CD4-positive, alpha-beta T cell (primary cell): Measurements from ENCODE around the gene B3GNT3. TPM values are rescaled to one million over a fixed set of nuclear protein-coding genes. Genes with fewer than 3 reads are reported as not detected.

Experiments used
- ATAC-seq: fragments of 200-7000 bp; cut with Tn5 transposase; one replicate; pipeline ENCODE4 v1.10.0; 2022; ENCODE audit warnings: mild to moderate bottlenecking; ENCODE audit not compliant: poor library complexity
- CTCF ChIA-PET: fragments of 350-600 bp; sonication (Branson Sonifier 250); formaldehyde crosslinking; loops from one replicate; lab custom pipeline; 2021; ENCODE audit warnings: antibody characterized with exemption, inconsistent platforms; lab: Charles Lee
- POLR2A ChIA-PET: fragments of 350-600 bp; sonication (Branson Sonifier 250); formaldehyde crosslinking; loops from one replicate; lab custom pipeline; 2021; ENCODE audit warnings: antibody characterized with exemption, inconsistent platforms; lab: Charles Lee
- DNase-seq, 14 experiments: peaks; one replicate each; pipeline ENCODE4 v3.0.0-alpha.2; 2013 to 2020; ENCODE audit warnings: mixed read lengths in 2 of 14
- H3K27ac ChIP-seq, 2 donors: one replicate each; pipeline versions ENCODE4 v1.5.1 to v1.7.0; 2013; ENCODE audit warnings: low read length in 2 of 2, low read depth in 1 of 2, mild to moderate bottlenecking in 1 of 2
- H3K27me3 ChIP-seq, 2 experiments: 1 replicate in 1 of 2; 2 replicates in 1 of 2; pipeline versions ENCODE4 v1.6.1 to v1.7.0; 2013; ENCODE audit warnings: low read length in 2 of 2, control low read depth in 1 of 2, mild to moderate bottlenecking in 1 of 2, moderate library complexity in 1 of 2; ENCODE audit not compliant: insufficient read depth in 2 of 2, control insufficient read depth in 1 of 2
- H3K36me3 ChIP-seq: one replicate; pipeline ENCODE4 v1.6.1; 2013; ENCODE audit warnings: low read length, control low read depth; ENCODE audit not compliant: insufficient read depth
- H3K4me1 ChIP-seq: one replicate; pipeline ENCODE4 v1.6.1; 2013; ENCODE audit warnings: low read length, control low read depth; ENCODE audit not compliant: insufficient read depth
- H3K4me3 ChIP-seq: one replicate; pipeline ENCODE4 v1.5.1; 2013; ENCODE audit warnings: mild to moderate bottlenecking, low read length, moderate library complexity
- H3K9me3 ChIP-seq, 2 experiments: 1 replicate in 1 of 2; 2 replicates in 1 of 2; pipeline versions ENCODE4 v1.6.1 to v1.7.0; 2013; ENCODE audit warnings: low read length in 2 of 2, mild to moderate bottlenecking in 2 of 2, control low read depth in 1 of 2, moderate library complexity in 1 of 2; ENCODE audit not compliant: control insufficient read depth in 1 of 2, insufficient read depth in 1 of 2
- H3K27ac Mint-ChIP-seq: one replicate; pipeline ENCODE4 v1.8.0; 2020; ENCODE audit warnings: mixed read lengths
- H3K27me3 Mint-ChIP-seq: one replicate; pipeline ENCODE4 v1.8.0; 2021; ENCODE audit warnings: mixed read lengths
- H3K36me3 Mint-ChIP-seq: one replicate; pipeline ENCODE4 v1.8.0; 2021; ENCODE audit warnings: low read depth, mixed read lengths
- H3K4me1 Mint-ChIP-seq: one replicate; pipeline ENCODE4 v1.8.0; 2021; ENCODE audit warnings: low read depth, mixed read lengths
- H3K4me3 Mint-ChIP-seq: one replicate; pipeline ENCODE4 v1.8.0; 2020; ENCODE audit warnings: mild to moderate bottlenecking, mixed read lengths
- H3K9me3 Mint-ChIP-seq: one replicate; pipeline ENCODE4 v1.8.0; 2020; ENCODE audit warnings: mixed read lengths
- intact Hi-C, 2 experiments: fragments of 100-400 bp; cut with DNase I in 1 of 2; cut with micrococcal nuclease in 1 of 2; formaldehyde crosslinking; loops; one replicate each; pipeline versions ENCODE4 v1.15.1 to v1.9.0; 2023 to 2025; cut with DNase I, micrococcal nuclease
- total RNA-seq, 174 experiments: library from RNA in 2 of 174; stranded (reverse) in 2 of 174; gene quantifications; one replicate each; pipeline ENCODE4 v1.2.3 and lab custom pipeline; 2021 to 2026
- TF ChIP-seq, protein P1 (sequence below): fragments of 200-600 bp; IDR thresholded peaks from one replicate; pipeline ENCODE4 v1.8.0; 2022; ENCODE audit warnings: antibody characterized with exemption, mild to moderate bottlenecking

B3GNT3 gene
- total RNA-seq, 2 experiments from 2014 or later, result 0.39 to 0.52 TPM

DNA sequence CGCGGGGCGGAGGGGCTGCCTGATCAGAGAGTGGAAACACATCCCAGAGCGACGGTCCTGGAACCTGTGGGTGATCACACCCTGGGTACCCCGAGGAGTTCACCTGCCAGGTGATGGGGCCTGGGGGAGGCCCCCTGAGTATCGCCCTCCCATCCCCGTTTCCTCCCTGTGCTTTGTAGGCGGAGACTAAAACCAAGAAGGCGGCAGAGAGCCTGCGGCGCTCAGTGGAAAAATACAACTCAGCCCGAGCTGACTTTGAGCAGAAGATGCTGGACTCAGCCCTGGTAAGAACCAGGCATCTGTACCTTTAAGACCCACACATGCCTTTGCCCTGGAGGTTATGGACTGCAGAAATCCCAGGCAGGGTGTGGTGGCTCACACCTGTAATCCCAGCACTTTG, 24.3 kb upstream of the B3GNT3 start:
- Histone ChIP-seq H3K36me3 (peaks cover 74% of the 10 kb centered on the region), H3K27ac (no peak overlapping the region), H3K9me3 (no peaks in the 10 kb centered on the region), H3K27me3 (no peaks in the 10 kb centered on the region), H3K4me1 (peaks cover 4% of the 10 kb centered on the region), H3K4me3 (no peak overlapping the region)
- ChIA-PET POLR2A (no interaction called here), CTCF (interaction anchor here (1.2 kb wide), 1 partner anchor 89 kb away, joined by 3 read pairs; the partner anchor contains the start of gene RPL18A)
- Mint-ChIP-seq H3K36me3 (peaks cover 82% of the 10 kb centered on the region), H3K27ac (no peak overlapping the region), H3K4me1 (peaks cover 4% of the 10 kb centered on the region), H3K4me3 (no peak overlapping the region), H3K9me3 (no peaks in the 10 kb centered on the region), H3K27me3 (no peaks in the 10 kb centered on the region)
- no peak for ATAC-seq
- intact Hi-C loops, result no loop called here
- DNase-seq, result no peak
- TF ChIP-seq, protein P1, sequence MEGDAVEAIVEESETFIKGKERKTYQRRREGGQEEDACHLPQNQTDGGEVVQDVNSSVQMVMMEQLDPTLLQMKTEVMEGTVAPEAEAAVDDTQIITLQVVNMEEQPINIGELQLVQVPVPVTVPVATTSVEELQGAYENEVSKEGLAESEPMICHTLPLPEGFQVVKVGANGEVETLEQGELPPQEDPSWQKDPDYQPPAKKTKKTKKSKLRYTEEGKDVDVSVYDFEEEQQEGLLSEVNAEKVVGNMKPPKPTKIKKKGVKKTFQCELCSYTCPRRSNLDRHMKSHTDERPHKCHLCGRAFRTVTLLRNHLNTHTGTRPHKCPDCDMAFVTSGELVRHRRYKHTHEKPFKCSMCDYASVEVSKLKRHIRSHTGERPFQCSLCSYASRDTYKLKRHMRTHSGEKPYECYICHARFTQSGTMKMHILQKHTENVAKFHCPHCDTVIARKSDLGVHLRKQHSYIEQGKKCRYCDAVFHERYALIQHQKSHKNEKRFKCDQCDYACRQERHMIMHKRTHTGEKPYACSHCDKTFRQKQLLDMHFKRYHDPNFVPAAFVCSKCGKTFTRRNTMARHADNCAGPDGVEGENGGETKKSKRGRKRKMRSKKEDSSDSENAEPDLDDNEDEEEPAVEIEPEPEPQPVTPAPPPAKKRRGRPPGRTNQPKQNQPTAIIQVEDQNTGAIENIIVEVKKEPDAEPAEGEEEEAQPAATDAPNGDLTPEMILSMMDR, result no peak

DNA sequence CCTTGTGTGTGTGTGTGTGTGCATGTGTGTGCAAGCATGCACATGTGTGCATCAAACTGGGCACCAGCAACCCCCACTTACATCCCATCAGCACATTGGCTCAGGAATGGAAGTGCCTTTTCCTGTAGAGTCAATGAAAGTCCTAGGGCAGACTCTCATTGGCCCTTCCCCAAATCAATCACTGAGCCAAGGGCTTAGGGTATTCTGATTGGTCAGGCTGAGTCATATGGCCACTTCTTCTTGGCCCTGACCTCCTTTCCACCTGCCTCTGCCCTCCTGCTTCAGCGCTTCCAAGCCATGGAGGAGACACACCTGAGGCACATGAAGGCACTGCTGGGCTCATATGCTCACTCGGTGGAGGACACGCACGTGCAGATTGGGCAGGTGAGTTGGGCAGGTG, 22.8 kb upstream of the B3GNT3 start:
- Mint-ChIP-seq H3K27ac (no peak overlapping the region), H3K36me3 (peaks cover 84% of the 10 kb centered on the region), H3K4me3 (no peak overlapping the region), H3K9me3 (no peaks in the 10 kb centered on the region), H3K4me1 (no peaks in the 10 kb centered on the region), H3K27me3 (no peaks in the 10 kb centered on the region)
- ATAC-seq, result no peak
- H3K4me1 ChIP-seq, result no peaks in the 10 kb centered on the region
- no peak for DNase-seq
- H3K27me3 ChIP-seq, result no peaks in the 10 kb centered on the region
- TF ChIP-seq, protein P1, result no peak
- ChIA-PET CTCF (no interaction called here), POLR2A (no interaction called here)
- H3K4me3 ChIP-seq, result no peak overlapping the region
- intact Hi-C loops, result loop anchor here in 1 of 2 experiments (1.0 kb wide), 1 partner anchor 11 kb away; no protein-coding TSS in a partner anchor
- no peaks in the 10 kb centered on the region for H3K9me3 ChIP-seq
- H3K27ac ChIP-seq, result no peak overlapping the region
- H3K36me3 ChIP-seq, result peaks cover 72% of the 10 kb centered on the region

DNA sequence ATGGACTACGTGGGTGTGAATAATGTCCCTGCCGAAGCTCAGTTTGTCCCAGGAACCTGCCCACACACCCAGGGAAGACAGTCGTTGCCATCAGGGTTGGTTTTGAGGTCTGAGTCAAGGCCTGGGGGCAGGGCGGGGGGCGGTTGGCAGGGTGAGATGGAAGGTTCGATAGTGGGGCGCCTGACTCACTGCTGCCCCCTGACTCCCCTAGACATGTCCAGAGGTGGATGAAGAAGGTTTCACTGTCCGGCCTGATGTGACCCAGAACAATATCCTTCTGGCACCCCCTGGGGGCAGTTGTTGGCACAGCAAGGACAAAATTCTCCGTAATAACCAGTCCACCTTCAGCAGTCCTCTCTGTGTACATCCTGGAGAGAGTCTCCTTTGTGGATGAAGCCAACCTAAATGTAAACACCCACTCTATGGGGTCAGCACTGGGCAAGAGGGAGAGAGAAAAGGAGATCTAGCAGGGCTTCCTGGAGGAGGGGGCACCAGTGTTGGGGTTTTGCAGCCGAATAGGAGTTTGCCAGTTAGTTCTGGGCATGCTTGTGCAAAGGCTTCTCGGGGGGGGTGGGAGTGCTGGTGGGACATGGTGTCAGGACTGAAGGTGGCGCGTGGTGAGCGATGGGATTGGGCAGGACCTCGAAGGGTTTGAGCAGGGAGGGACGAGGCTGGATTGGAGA, 19.6 kb upstream of the B3GNT3 start:
- peak in 9 of 14 experiments; percentile 19 to 60 (median 40) for DNase-seq
- Mint-ChIP-seq H3K36me3 (peaks cover 80% of the 10 kb centered on the region), H3K9me3 (no peaks in the 10 kb centered on the region), H3K27me3 (no peaks in the 10 kb centered on the region), H3K4me1 (no peaks in the 10 kb centered on the region), H3K4me3 (no peak overlapping the region), H3K27ac (peak overlapping the region; percentile 38)
- Histone ChIP-seq H3K27ac (no peak overlapping the region), H3K9me3 (no peaks in the 10 kb centered on the region), H3K4me1 (no peaks in the 10 kb centered on the region), H3K4me3 (no peak overlapping the region), H3K36me3 (peaks cover 51% of the 10 kb centered on the region), H3K27me3 (no peaks in the 10 kb centered on the region)
- intact Hi-C loops, result loop anchor here in 1 of 2 experiments (2.0 kb wide), 1 partner anchor 71 kb away; no protein-coding TSS in a partner anchor
- TF ChIP-seq, protein P1, result peak; percentile 67
- ATAC-seq, result no peak
- POLR2A ChIA-PET, result interaction anchor here (0.6 to 1.5 kb wide), 3 partner anchors 28 to 157 kb away, joined by 3 to 4 read pairs (median 4); partner anchors contain the start of gene CCDC124
- CTCF ChIA-PET, result interaction anchor here (1.9 kb wide), 1 partner anchor 80 kb away, joined by 4 read pairs; no protein-coding TSS in a partner anchor
